GM12878 (cell line): ENCODE data around the gene RNPS1. TPM values are rescaled to one million over a fixed set of nuclear protein-coding genes. Genes with fewer than 3 reads are reported as not detected.

Experiments
- ATAC-seq: fragments of 200-7000 bp; cut with Tn5 transposase; 3 replicates; pipeline ENCODE4 v1.9.1; 2020; ENCODE audit warnings: mild to moderate bottlenecking, moderate library complexity
- BruUV-seq: library from RNA; stranded (reverse); fragments of 400-500 nt; replicated peaks from 2 replicates; lab custom pipeline; 2021; lab: Mats Ljungman, UMichigan
- CTCF ChIA-PET: fragments of 300-600 bp; sonication (Branson Sonifier 250); formaldehyde crosslinking; extraction: SDS; loops from one replicate; lab custom pipeline; 2021; ENCODE audit warnings: inconsistent platforms; lab: Yijun Ruan, JAX
- POLR2A ChIA-PET: fragments of 350-600 bp; formaldehyde crosslinking; extraction: SDS; loops from one replicate; lab custom pipeline; 2021; ENCODE audit warnings: inconsistent platforms; lab: Charles Lee
- RAD21 ChIA-PET: fragments of 300-600 bp; sonication (Branson Sonifier 250); formaldehyde crosslinking; loops from one replicate; lab custom pipeline; 2023; ENCODE audit warnings: antibody characterized with exemption; ENCODE audit not compliant: unreplicated experiment; lab: Charles Lee
- SMC1A ChIA-PET: fragments of 300-600 bp; sonication (Branson Sonifier 250); formaldehyde crosslinking; loops from one replicate; lab custom pipeline; 2023; ENCODE audit not compliant: unreplicated experiment, uncharacterized antibody; lab: Charles Lee
- DNase-seq: peaks from one replicate; pipeline ENCODE4 v3.0.0-alpha.2; 2011; ENCODE audit warnings: low read depth, low spot score
- FAIRE-seq: peaks from 3 replicates; lab custom pipeline; 2011; peaks lifted over from hg19 to GRCh38; lab: Jason Lieb, UNC
- H2AFZ ChIP-seq: 2 replicates; pipeline ENCODE4 v1.6.0; 2011; ENCODE audit warnings: low read depth, low read length, control low read depth; ENCODE audit not compliant: control insufficient read depth
- H3K27ac ChIP-seq: 2 replicates; pipeline ENCODE4 v1.5.1; 2011; ENCODE audit warnings: control low read depth; ENCODE audit not compliant: control insufficient read depth, insufficient read depth
- H3K27me3 ChIP-seq, 2 experiments: replicated peaks in 1 of 2; 2 replicates each; pipeline versions ENCODE4 v1.6.0 to v1.6.1; 2011; ENCODE audit warnings: low read length in 1 of 2; ENCODE audit not compliant: control insufficient read depth in 2 of 2, insufficient read depth in 2 of 2
- H3K36me3 ChIP-seq, 2 experiments: 2 replicates each; pipeline ENCODE4 v1.5.1; 2011; ENCODE audit warnings: low read length in 1 of 2; ENCODE audit not compliant: control insufficient read depth in 2 of 2, insufficient read depth in 2 of 2
- H3K4me1 ChIP-seq: 2 replicates; pipeline ENCODE4 v1.6.1; 2011; ENCODE audit warnings: mild to moderate bottlenecking, low read length, moderate library complexity, mixed read lengths; ENCODE audit not compliant: control insufficient read depth, insufficient read depth
- H3K4me2 ChIP-seq: 2 replicates; pipeline ENCODE4 v1.6.0; 2011; ENCODE audit warnings: control low read depth; ENCODE audit not compliant: control insufficient read depth, insufficient read depth
- H3K4me3 ChIP-seq: fragments of 200-600 bp; sonication (generic); 2 replicates; pipeline ENCODE4 v1.5.1; 2016
- H3K79me2 ChIP-seq: 2 replicates; pipeline ENCODE4 v1.6.0; 2011; ENCODE audit warnings: low read length; ENCODE audit not compliant: control insufficient read depth, insufficient read depth
- H3K9ac ChIP-seq: 2 replicates; pipeline ENCODE4 v1.8.0; 2011; ENCODE audit warnings: low read length, control low read depth, mixed read lengths; ENCODE audit not compliant: control insufficient read depth, insufficient read depth
- H3K9me3 ChIP-seq: replicated peaks from 3 replicates; pipeline ENCODE4 v1.5.1; 2011; ENCODE audit warnings: mild to moderate bottlenecking, low read length; ENCODE audit not compliant: control insufficient read depth, insufficient read depth
- H4K20me1 ChIP-seq: 2 replicates; pipeline ENCODE4 v1.6.0; 2011; ENCODE audit not compliant: control insufficient read depth, insufficient read depth
- ASH2L ChIP-seq: fragments of 300-600, 200-600 bp; sonication (generic); IDR thresholded peaks from 2 replicates; pipeline ENCODE4 v1.6.1; 2017; ENCODE audit warnings: low read depth, mild to moderate bottlenecking, borderline replicate concordance
- FOS ChIP-seq: IDR thresholded peaks from 3 replicates; pipeline ENCODE4 v1.6.1; 2011; ENCODE audit warnings: borderline replicate concordance; ENCODE audit not compliant: insufficient read length; ENCODE audit errors: extremely low read depth
- HCFC1 ChIP-seq: fragments of 150-350 bp; IDR thresholded peaks from 2 replicates; pipeline ENCODE4 v1.6.1; 2014; ENCODE audit warnings: low read length
- MEF2A ChIP-seq: IDR thresholded peaks from 2 replicates; pipeline ENCODE4 v1.6.1; 2011; ENCODE audit warnings: low read depth, mild to moderate bottlenecking, low read length, moderate library complexity; ENCODE audit not compliant: insufficient read depth
- NR2C1 ChIP-seq: fragments of 450-650 bp; IDR thresholded peaks from 2 replicates; pipeline ENCODE4 v1.6.1; 2017; ENCODE audit warnings: antibody characterized with exemption, mild to moderate bottlenecking, moderate library complexity
- RELA ChIP-seq: fragments of 450-650 bp; IDR thresholded peaks from 2 replicates; pipeline ENCODE4 v1.8.0; 2014; ENCODE audit warnings: borderline replicate concordance; ENCODE audit not compliant: partially characterized antibody
- RELB ChIP-seq: fragments of 450-650 bp; IDR thresholded peaks from 2 replicates; pipeline ENCODE4 v1.6.1; 2017; ENCODE audit warnings: low read depth, mild to moderate bottlenecking, moderate library complexity
- ZNF384 ChIP-seq: IDR thresholded peaks from 2 replicates; pipeline ENCODE4 v1.6.1; 2012; ENCODE audit warnings: low read depth, mild to moderate bottlenecking, low read length, improper control_type of control experiment, borderline replicate concordance
- WGBS: methylation state at CpG from one replicate; pipeline ENCODE4 v1.1.6; 2016; ENCODE audit warnings: low lambda C conversion rate; ENCODE audit not compliant: insufficient replicate concordance, insufficient coverage; ENCODE audit errors: missing lambda C conversion rate; 5-methylcytosine and 5-hydroxymethylcytosine counted together
- in situ Hi-C: fragments of 300-500 bp; cut with MboI; formaldehyde crosslinking; loops from 9 replicates; pipeline ENCODE4 v1.14.3; 2018; ENCODE audit warnings: mixed read lengths
- intact Hi-C: fragments of 100-400 bp; cut with micrococcal nuclease; formaldehyde crosslinking; loops from one replicate; pipeline ENCODE4 v1.14.2; 2022; ENCODE audit not compliant: unreplicated experiment
- polyA plus RNA-seq, 11 experiments: library from polyadenylated mRNA; depleted of rRNA in 4 of 11; unstranded in 6 of 11; stranded (reverse) in 5 of 11; fragments of >200 nt; fragmentation: Nextera tagmentation in 4 of 11; fragmentation: Illumina TruSeq in 1 of 11; extraction: Ambion mirVana in 4 of 11; extraction: Trizol in 1 of 11; gene quantifications; 1 replicate in 1 of 11; 2 replicates in 10 of 11; pipeline versions ENCODE4 v1.2.1 to v1.2.3, GENCODE V29; 2011 to 2016; ENCODE audit warnings: inconsistent platforms in 2 of 11, missing spikeins in 2 of 11, low read depth in 1 of 11
- total RNA-seq, 4 experiments: library from RNA; depleted of rRNA in 3 of 4; stranded (reverse); fragments of >200 nt in 3 of 4; fragmentation: Illumina TruSeq in 1 of 4; extraction: Trizol in 1 of 4; gene quantifications; 2 replicates each; pipeline versions ENCODE4 v1.2.1 to v1.2.3, GENCODE V29; 2013 to 2021

The RNPS1 gene
- total and polyA plus RNA-seq, 10 of the 15 experiments (the other 5 are each of a cell fraction or from before 2014, with no cell fraction given), result 38.2 to 359 (median 188) TPM

- no peak overlapping the region for H2AFZ ChIP-seq
- H3K4me2 ChIP-seq, result no peak overlapping the region
- DNase-seq, result no peak
- ATAC-seq, result no peak
- ChIA-PET SMC1A (interaction anchor here (1.0 kb wide), 1 partner anchor 10 kb away, joined by 3 read pairs; no protein-coding TSS in a partner anchor), RAD21 (no interaction called here), CTCF (no interaction called here)
- no peaks in the 10 kb centered on the region for H3K9me3 ChIP-seq
- no peaks in the 10 kb centered on the region for H3K27me3 ChIP-seq
- no peak overlapping the region for H3K4me3 ChIP-seq
- in situ Hi-C loops, result no loop called here
- WGBS, result 83% methylated on average over 10 of the region's 10 CpGs
- no peaks in the 10 kb centered on the region for H3K36me3 ChIP-seq
- H3K9ac ChIP-seq, result no peak overlapping the region
- FAIRE-seq, result no peak
- peaks cover 3% of the 10 kb centered on the region for H3K79me2 ChIP-seq
- H4K20me1 ChIP-seq, result 0 out of 2 replicates have a peak, but pooled peaks cover 3% of the 10 kb centered on the region
- peaks cover 11% of the 10 kb centered on the region for H3K4me1 ChIP-seq
- intact Hi-C loops, result no loop called here
- BruUV-seq, result no TSS peak
- TF ChIP-seq FOS (no peak), NR2C1 (no peak), ZNF384 (no peak), RELB (no peak), MEF2A (no peak), ASH2L (no peak), HCFC1 (no peak), RELA (no peak)
- TF ChIP-seq, all 136 proteins: peak for 0
- no peak overlapping the region for H3K27ac ChIP-seq
- POLR2A ChIA-PET, result no interaction called here
Observed at GRCh38 chr16:2273931-2274330, 6.0 kb upstream of the RNPS1 start.
